Measurements from ENCODE around the gene SERTAD1.

SERTAD1 gene

DNA sequence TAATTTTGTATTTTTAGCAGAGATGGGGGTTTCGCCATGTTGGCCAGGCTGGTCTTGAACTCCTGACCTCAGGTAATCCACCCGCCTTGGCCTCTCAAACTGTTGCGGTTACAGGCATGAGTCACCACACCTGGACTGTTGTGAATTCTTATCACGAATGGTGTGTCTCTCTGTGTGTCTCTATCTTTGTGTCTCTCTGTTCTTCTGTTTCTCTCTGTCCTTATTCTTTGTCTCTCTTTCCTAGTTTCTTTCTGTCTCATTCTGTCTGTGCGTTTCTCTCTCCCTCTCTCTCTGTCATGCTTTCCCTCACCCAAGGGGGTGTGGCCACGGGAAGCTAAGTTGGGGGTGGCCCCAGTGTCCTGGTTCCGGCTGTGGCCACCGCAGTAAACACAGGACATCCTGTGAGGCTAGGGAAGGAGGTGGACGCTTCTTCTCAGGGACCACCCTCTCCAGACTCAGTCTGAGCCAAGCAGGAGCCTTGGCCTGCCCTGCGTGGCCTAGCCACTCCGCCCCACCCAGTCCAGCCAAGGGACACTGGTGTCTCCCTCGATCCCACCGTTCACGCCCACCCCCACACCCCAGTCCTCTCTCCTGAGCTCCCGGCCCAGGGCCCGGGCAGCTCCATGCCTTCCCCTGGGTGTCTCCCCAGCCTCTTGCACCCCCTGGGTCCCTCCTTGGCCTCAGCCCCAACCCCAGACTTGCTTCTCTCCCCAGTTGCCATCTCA is 8.7 kb downstream of the SERTAD1 start:
- H3K4me3 ChIP-seq (ENCODE audit: control insufficient read depth, low read depth, low read length): no peak overlapping the region
- DNase-seq (ENCODE audit: low read depth): no peak
- TF ChIP-seq, protein P1, sequence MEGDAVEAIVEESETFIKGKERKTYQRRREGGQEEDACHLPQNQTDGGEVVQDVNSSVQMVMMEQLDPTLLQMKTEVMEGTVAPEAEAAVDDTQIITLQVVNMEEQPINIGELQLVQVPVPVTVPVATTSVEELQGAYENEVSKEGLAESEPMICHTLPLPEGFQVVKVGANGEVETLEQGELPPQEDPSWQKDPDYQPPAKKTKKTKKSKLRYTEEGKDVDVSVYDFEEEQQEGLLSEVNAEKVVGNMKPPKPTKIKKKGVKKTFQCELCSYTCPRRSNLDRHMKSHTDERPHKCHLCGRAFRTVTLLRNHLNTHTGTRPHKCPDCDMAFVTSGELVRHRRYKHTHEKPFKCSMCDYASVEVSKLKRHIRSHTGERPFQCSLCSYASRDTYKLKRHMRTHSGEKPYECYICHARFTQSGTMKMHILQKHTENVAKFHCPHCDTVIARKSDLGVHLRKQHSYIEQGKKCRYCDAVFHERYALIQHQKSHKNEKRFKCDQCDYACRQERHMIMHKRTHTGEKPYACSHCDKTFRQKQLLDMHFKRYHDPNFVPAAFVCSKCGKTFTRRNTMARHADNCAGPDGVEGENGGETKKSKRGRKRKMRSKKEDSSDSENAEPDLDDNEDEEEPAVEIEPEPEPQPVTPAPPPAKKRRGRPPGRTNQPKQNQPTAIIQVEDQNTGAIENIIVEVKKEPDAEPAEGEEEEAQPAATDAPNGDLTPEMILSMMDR (IDR thresholded peaks at IDR 0.05; ENCODE audit: control insufficient read depth, insufficient read depth, low read depth, low read length, missing control alignments): no peak

DNA sequence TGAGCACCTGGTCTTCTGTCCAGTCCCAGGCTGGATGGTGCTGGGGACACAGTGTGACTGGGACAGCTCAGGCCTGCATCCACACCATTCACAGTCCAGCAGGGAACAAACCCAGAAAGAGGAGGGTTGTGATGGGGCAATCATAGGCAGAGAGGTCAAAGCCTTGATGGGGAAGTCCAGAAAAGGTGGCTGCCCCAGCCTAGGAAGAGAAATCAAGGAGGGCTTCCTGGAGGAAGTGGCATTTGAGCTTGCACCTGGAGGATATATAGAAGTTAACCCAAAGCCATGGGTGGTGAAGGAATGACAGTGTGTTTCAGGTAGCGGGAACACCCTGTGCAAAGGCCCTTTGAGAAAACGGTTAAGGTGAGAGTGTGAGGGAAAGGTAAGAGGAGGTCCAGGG is 10.0 kb downstream of the SERTAD1 start:
- no peak overlapping the region for H3K4me3 ChIP-seq (ENCODE audit: control insufficient read depth, low read depth, low read length)
- TF ChIP-seq, protein P1 (IDR thresholded peaks at IDR 0.05; ENCODE audit: control insufficient read depth, insufficient read depth, low read depth, low read length, missing control alignments): no peak
- no peak for DNase-seq (ENCODE audit: low read depth)

DNA sequence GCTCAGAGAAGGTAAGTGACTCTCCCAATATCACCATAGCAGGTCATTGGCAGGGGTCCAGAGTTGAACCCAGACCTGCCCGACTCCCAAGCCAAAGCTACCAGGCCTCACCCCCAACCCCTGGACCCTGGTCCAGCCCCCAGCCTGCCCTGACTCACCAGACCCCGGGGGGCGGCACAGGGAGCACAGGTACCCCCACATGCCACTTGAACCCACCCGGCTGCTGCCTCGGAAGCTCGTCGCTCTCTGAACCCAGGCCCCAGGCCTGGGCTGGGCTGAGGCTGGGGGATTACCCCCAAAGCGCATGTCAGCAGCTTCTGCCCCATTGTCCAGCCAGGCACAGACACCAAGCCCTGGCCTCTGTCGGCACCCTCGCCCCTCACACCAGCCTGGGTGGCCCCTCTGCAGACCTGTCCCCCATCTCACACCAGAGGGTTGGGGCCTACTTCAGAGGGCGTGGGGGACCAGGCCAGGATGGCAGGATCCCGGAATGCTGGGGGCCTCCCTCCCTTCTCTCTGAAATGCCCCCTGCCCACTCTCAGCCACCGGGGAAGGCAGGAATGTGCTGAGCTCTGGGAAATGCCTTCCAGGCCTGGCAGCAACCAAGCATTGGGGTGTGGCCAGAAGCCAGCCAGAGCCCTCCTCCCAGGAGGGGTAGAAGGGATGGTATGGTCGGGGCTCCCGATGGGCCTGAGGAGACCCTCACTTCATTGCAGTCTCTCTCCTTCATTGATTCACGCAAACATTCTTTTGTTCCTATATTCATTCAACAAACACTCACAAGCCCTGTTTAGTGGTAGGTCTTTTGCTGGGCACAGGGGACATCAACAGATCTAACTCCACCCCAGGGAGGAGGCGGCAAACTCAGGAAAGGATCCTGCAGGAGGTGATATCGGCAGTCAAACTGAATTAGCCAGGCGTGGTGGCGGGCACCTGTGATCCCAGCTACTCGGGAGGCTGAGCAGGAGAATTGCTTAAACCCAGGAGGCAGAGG is 11.0 kb downstream of the SERTAD1 start:
- no peak overlapping the region for H3K4me3 ChIP-seq (ENCODE audit: control insufficient read depth, low read depth, low read length)
- TF ChIP-seq, protein P1 (IDR thresholded peaks at IDR 0.05; ENCODE audit: control insufficient read depth, insufficient read depth, low read depth, low read length, missing control alignments): no peak
- DNase-seq (ENCODE audit: low read depth): no peak

DNA sequence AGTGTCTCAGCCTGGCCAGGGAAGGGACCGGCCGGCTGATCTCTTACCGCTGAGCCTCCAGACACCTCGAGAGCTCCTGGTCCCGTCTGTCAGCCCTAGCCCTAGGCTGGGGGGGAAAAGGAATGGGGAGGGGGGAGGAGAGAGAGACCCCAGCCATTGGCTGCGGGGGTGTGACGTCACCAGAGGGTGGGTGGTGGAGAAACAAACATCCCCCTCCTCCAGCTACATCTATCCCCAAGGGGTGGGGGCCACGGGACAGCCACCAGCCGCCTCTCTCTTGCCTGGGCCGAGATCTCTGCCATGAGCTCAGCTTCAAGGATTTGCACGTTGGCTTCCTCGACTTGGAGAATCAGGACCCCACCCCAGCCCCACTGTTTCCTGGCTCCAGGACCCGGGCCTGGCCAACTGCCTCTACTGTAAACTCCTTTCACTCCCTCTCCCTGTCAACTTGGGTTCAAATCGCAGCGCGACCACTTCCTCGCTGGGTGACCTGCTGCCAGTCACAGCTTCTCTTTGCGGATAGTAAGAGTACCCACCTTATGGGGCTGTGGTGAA is 12.4 kb downstream of the SERTAD1 start, which contains the start of gene PRX:
Gene PRX (minus strand): TSS at position 88 of the 555 bp plus-strand sequence. CDS start 5,446 bp downstream, outside the sequence.
- TF ChIP-seq, protein P1 (IDR thresholded peaks at IDR 0.05; ENCODE audit: control insufficient read depth, insufficient read depth, low read depth, low read length, missing control alignments): no peak
- H3K4me3 ChIP-seq (ENCODE audit: control insufficient read depth, low read depth, low read length): no peak within 1 kb of the TSS
- no peak for DNase-seq (ENCODE audit: low read depth)

DNA sequence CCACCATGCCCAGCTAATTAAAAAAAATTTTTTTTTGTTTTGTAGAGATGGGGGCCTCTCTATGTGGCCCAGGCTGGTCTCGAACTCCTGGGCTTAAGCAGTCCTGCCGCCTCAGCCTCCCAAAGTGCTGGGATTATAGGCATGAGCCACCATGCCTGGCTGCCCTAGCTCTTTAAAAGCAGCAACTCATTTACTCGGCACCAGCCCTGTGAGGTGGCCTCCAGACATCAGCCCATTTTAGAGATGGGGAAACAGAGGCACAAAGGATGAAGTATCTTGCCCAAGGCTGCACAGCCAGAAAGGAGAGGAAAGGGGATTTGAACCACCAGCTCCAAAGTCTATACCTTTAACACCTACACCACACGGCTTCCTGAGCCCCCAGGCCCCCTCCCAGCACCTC is 12.9 kb downstream of the SERTAD1 start:
- H3K4me3 ChIP-seq (ENCODE audit: control insufficient read depth, low read depth, low read length): no peak overlapping the region
- TF ChIP-seq, protein P1 (IDR thresholded peaks at IDR 0.05; ENCODE audit: control insufficient read depth, insufficient read depth, low read depth, low read length, missing control alignments): no peak
- DNase-seq (ENCODE audit: low read depth): no peak

DNA sequence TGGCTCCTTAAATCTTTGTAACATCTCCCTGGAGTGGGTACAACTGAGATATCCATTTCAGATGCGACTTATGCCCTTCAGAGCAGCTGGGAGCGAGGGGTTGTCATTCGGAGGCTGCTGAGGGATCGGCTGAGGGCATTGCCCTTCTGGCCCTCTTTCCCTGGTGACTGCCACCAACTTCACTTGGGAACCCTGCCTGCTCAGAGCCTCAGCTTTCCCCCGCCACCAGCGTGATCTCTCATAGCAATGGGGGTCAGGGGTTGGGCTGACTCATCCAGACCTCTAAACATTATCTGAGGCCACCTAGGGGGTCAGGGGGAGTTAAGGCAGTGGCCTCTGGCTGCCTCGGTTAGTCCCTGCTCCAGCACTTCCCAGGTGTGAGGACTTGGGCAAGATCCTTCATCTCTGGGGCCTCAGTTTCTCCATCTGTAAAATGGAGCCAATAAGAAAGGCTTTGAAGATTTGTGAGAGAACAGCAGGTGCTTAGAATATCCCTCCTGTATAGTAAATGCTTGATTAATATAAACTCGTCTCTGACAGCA is 13.8 kb downstream of the SERTAD1 start:
- H3K4me3 ChIP-seq (ENCODE audit: control insufficient read depth, low read depth, low read length): no peak overlapping the region
- no peak for DNase-seq (ENCODE audit: low read depth)
- TF ChIP-seq, protein P1 (IDR thresholded peaks at IDR 0.05; ENCODE audit: control insufficient read depth, insufficient read depth, low read depth, low read length, missing control alignments): no peak
